Upper lobe of left lung (tissue), 6 donors: Measurements from ENCODE around the gene KCTD7. TPM values are rescaled to one million over a fixed set of nuclear protein-coding genes. Genes with fewer than 3 reads are reported as not detected.

Experiments used
- total RNA-seq, 6 donors: library from RNA; depleted of rRNA in 4 of 6; stranded (reverse); fragments of >200 nt in 4 of 6; gene quantifications; one replicate each; pipeline versions ENCODE4 v1.1.0 to v1.2.1, GENCODE V29; 2016 to 2021
- donor health status: DM: no; HTN: no; CAD: no; lungs with moderate emphysema.
- donor health status: DM: no; HTN: yes; CAD: no; lungs with severe emphysema.

KCTD7 gene
- total RNA-seq, 6 donors from 2014 or later, result 6.1 to 38.8 (median 13.5) TPM

Other genes with a start within 250 kb of the KCTD7 start
- 10 to 100 TPM; 20.7 to 35.6 (median 30.3) TPM for gene RABGEF1, start 111.9 kb downstream of the KCTD7 start, total RNA-seq